GM12872 (cell line): ENCODE results near the gene SLC6A6.

Source experiments
- TF ChIP-seq, protein P1 (sequence below): IDR thresholded peaks from 3 replicates; pipeline ENCODE4 v1.5.1; 2011; ENCODE audit warnings: low read depth, mild to moderate bottlenecking, low read length, moderate library complexity; ENCODE audit not compliant: insufficient read depth

The SLC6A6 gene

DNA sequence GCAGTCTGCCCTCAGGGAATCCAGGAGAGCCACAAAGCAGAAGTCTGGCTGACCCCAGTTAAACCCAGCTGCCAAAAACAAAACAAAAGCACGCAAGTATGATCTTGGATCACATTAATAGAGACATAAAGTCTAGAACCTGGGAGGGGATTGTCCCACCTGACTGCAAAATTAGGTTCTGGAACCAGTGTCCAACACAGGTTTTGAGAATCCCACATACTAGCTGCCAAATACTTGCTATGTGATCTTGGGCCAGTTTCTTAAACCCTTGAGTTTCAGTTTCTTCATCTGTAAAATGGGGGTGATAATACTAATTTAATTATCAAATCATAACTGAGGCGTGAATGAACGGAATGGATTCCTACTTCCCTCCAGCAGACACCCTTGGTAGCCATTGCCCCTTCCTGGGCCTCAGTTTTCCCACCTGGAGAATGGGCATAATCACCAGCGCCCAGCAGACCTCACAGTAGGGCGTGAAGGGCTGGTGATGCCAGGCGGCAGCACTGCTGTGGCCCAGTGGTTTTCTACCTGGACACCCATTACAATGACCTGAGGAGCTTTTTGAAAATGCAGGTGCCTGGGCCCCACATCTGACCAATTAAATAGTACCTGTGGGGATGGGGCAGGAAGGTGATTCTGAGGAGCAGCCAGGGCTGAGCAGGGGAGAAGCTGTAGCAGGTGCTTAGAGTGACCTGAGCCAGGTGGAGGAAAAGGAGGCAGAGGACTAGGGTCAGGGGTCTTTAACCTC, 105.5 kb downstream of the SLC6A6 start:
- TF ChIP-seq, protein P1, sequence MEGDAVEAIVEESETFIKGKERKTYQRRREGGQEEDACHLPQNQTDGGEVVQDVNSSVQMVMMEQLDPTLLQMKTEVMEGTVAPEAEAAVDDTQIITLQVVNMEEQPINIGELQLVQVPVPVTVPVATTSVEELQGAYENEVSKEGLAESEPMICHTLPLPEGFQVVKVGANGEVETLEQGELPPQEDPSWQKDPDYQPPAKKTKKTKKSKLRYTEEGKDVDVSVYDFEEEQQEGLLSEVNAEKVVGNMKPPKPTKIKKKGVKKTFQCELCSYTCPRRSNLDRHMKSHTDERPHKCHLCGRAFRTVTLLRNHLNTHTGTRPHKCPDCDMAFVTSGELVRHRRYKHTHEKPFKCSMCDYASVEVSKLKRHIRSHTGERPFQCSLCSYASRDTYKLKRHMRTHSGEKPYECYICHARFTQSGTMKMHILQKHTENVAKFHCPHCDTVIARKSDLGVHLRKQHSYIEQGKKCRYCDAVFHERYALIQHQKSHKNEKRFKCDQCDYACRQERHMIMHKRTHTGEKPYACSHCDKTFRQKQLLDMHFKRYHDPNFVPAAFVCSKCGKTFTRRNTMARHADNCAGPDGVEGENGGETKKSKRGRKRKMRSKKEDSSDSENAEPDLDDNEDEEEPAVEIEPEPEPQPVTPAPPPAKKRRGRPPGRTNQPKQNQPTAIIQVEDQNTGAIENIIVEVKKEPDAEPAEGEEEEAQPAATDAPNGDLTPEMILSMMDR = no peak

DNA sequence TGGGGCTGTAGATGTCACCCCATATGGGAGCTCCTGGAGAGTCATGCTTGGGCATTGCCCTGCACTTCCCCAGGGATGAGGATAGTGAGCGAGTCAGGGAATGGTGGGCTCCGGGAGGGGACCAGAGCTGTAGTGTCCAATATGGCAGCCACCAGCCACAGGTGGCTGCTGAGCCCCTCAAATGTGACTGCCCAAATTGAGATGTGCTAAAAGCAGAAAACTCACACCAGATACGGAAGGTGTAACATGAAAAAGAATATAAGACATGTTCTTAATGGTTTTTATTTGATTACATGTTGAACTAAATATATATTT, 106.1 kb downstream of the SLC6A6 start:
- TF ChIP-seq, protein P1 = no peak

DNA sequence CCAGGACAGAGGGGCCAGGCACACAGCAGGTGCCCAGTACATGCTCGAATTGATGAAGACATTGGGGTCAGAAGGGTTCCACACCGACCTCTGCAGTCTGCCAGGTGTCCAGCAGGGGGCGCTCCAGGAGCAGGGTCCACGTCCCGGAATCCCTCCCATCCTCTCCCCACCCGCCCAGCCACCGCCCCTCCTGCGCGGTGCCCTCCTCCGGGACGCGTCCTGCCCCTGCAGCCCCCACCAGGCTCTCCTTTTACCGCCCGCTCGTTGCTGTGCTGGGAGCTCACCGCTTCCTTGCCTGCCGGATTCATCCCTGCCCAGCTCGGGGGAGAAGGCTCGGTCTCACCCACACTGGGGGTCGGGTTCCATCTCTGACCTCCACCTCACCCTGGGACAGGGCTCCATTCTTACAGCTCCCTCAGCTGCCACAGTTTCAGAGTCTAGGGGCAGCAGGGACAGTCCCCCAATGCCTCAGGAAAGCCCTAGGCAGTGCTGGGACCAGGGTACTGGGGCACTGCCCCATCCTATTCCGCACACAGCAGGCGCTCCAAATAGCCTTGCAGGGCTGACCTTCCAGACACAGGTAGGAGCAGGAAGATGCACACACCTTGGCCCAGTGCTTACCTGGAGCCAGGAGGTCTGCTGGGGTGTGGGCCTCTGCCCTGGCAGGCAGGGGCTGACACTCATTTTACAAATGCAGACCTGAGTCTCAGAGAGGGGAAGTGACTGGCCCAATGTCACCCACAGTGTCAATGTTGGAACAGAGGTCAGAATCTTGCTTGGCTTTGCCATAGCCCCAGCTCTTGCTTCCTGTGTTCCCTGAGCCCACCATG, 106.8 kb downstream of the SLC6A6 start:
- TF ChIP-seq, protein P1 = peak; percentile 94

DNA sequence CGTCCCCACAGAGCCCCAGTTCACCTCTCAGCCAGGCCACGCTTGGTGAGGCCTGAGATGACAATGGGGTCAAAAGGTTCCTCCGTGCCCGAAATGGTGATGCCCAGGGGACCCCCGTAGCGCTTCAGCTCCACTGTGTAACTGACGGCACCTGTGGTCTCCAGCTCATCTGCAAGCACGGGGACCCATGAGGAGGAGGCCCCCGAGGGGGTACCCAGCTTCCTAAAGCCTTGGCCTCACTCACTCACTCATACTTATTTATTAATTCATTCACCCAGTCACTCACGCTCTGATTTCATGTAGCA, 107.3 kb downstream of the SLC6A6 start:
- TF ChIP-seq, protein P1 = no peak

DNA sequence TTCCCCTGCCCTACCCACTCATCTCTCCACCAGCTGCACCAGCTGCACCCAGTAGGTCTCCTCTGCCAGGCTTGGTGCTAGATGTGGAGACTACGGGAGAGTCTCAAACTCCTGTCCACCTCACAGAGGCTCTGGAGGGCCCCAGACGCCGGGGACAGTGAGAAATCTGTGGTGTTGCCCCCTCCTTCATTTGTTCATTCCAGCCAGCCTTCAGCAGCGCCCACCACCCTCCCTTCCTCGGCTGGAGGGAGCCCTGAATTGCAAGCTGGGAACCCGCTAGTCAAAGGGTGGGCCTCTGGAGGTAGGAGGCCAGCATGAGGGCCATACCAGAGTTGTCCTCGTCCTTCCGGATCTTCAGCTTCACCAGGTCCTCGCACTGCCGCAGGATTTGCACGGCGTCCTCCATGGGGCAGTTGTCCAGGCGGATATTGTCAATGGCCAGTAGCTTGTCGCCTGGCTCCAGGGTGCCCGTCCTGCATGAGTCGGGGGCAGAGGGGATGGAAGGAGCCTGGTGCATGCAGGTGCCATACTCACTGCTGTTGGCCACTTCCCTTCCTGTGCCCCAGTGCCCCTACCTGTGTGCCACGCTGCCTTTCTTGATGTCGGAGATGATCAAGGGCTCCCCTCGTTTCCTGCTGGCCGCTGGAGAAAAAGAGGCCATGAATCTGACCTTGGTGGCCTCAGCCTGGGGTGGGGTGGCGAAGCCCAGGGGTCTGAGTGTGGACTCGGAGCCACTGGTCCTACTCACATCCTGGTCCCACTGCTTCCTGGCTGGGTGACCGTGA, 108.6 kb downstream of the SLC6A6 start:
- TF ChIP-seq, protein P1 = no peak

DNA sequence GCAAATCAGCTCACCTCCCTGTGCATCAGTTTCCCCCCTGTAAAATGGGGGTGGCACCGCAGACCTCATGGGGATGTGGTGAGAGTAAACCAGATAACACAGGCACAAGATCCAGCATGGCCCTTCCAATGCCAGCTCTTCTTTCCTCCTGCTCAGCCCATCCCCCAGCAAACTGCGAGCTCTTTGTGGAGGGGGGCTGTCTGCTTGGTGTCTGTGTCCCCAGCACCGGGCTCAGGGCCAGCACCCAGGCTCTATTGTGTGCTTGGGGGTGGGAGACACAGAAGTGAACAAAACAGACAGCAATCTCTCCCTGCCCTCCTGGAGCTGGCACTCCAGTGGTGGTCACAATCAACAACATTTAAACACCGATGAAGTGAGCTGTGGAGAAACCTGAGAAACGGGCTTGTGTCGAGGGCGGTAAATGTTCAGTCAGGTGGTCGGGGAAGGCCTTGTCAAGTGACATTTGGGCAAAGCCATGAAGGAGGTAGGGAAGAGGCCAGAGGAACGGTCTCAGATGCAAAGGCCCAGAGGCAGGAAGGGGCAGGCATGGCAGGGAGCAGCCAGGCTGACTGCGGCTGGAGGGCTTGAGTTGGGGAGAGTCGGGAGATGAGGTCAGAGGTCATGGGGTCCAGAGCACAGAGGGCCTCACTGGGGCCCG, 109.3 kb downstream of the SLC6A6 start:
- TF ChIP-seq, protein P1 = no peak

DNA sequence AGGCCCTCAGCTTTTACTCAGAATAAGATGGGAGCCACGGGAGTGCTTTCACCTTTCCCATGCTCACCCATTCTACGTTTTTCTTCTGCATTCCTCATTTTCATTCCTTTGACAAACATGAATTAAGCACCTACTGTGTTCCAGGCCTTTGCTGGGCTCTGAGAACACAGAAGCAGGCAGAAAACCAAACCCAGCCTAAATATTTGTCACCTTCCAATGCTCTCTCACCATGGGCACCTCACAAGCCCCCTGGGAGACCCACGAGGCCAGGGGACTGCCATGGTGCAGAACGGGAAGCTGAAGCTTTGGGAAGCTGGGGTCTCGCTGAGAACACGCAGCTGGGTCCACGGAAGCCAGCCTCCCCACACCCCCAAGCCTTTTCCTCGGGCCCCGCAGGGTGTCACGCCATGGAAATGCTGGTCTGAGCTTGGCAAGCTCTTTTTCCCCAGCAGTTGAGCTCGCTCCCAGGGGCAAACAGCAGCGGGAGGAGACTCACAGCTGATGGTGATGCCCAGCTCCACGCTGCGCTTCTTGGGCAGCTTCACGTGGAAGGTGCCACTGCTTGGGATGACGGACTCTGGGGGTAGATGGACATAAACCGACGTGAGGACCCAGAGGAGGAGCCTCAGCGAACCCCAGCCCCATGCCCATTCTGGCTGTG, 110.0 kb downstream of the SLC6A6 start:
- TF ChIP-seq, protein P1 = no peak
